ENCODE results near the gene DENND1B.
"Not testable (repeated sequence)": the region's sequence is repeated elsewhere in the genome, so short reads cannot be mapped to it uniquely, and the experiment has no call there.

DENND1B gene

DNA sequence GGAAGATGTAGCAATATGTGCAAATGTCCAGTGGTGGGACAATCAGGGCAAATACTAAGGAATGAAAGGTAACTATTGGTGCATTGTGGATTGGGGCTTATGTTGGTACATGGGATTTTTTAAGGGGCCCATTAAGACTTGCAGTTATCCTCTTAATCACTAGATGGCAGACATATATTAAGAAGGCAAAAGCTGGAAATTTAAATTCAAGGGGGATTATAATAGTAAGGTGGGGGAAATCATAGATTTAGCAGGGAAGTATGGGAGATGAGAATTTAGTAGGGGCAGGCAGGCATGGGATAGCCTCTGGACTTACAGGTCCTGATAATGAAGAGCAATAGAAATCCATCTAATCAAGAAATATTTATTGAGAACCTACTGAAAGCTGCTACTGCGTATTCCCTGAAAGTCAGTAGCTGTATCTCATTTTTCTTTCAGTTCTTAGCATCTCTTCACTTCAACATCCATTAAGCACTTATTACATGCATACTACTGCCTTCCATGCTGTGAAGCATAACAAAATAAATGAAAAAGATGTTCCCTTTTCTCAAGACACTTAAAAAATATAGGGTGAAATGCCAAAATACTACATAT is 255.4 kb downstream of the DENND1B start:
- TF ChIP-seq EZH2phosphoT487 (IDR thresholded peaks at IDR 0.05; ENCODE audit: low read depth) = no peak
- TF ChIP-seq, protein P1, sequence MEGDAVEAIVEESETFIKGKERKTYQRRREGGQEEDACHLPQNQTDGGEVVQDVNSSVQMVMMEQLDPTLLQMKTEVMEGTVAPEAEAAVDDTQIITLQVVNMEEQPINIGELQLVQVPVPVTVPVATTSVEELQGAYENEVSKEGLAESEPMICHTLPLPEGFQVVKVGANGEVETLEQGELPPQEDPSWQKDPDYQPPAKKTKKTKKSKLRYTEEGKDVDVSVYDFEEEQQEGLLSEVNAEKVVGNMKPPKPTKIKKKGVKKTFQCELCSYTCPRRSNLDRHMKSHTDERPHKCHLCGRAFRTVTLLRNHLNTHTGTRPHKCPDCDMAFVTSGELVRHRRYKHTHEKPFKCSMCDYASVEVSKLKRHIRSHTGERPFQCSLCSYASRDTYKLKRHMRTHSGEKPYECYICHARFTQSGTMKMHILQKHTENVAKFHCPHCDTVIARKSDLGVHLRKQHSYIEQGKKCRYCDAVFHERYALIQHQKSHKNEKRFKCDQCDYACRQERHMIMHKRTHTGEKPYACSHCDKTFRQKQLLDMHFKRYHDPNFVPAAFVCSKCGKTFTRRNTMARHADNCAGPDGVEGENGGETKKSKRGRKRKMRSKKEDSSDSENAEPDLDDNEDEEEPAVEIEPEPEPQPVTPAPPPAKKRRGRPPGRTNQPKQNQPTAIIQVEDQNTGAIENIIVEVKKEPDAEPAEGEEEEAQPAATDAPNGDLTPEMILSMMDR (IDR thresholded peaks at IDR 0.05; ENCODE audit: low read depth, low read length) = peak; percentile 73
- H4K20me1 ChIP-seq (ENCODE audit: insufficient read depth, low read length) = 0 out of 2 replicates have a peak, but pooled peaks cover 6% of the 10 kb centered on the region
- H3K36me3 ChIP-seq (replicated peaks; ENCODE audit: low read depth, low read length) = peaks cover 4% of the 10 kb centered on the region
- no peaks in the 10 kb centered on the region for H3K4me1 ChIP-seq (ENCODE audit: low read length)
- no peaks in the 10 kb centered on the region for H3K27me3 ChIP-seq (ENCODE audit: low read depth, low read length)
- no peak overlapping the region for H3K27ac ChIP-seq (ENCODE audit: low read length)
- H3K9ac ChIP-seq (ENCODE audit: low read length) = no peak overlapping the region
- H3K4me2 ChIP-seq (ENCODE audit: low read length) = no peak overlapping the region
- H3K4me3 ChIP-seq (ENCODE audit: low read length) = no peak overlapping the region
- H3K9me3 ChIP-seq (ENCODE audit: insufficient read depth, low read length) = no peaks in the 10 kb centered on the region
- no peak overlapping the region for H2AFZ ChIP-seq (ENCODE audit: low read depth, low read length)
- H3K79me2 ChIP-seq (ENCODE audit: low read length) = no peaks in the 10 kb centered on the region

DNA sequence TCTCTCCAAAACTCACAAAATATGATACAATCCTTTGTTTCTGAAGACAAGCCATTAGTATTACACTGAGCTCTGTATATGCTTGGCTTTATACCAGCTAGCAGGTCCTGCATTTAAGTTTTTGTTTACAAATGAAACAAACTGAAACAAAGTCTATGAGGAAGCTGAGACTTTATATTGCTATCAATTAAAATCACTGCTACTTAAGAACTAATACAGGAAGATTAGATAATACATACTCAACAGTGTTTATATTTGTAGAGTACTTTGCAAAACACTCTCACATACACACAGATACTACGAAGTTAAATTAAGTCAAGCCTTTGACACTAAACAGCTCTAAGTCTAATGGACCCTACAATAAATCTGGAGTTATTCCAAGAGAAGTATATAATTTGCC is 259.9 kb downstream of the DENND1B start:
- Histone ChIP-seq H3K36me3 (replicated peaks; ENCODE audit: low read depth, low read length) (peaks cover 12% of the 10 kb centered on the region), H3K9ac (ENCODE audit: low read length) (no peak overlapping the region), H3K27me3 (ENCODE audit: low read depth, low read length) (no peaks in the 10 kb centered on the region), H3K4me2 (ENCODE audit: low read length) (no peak overlapping the region), H4K20me1 (ENCODE audit: insufficient read depth, low read length) (0 out of 2 replicates have a peak, but pooled peaks cover 10% of the 10 kb centered on the region), H3K27ac (ENCODE audit: low read length) (no peak overlapping the region), H2AFZ (ENCODE audit: low read depth, low read length) (no peak overlapping the region), H3K9me3 (ENCODE audit: insufficient read depth, low read length) (no peaks in the 10 kb centered on the region), H3K4me1 (ENCODE audit: low read length) (no peaks in the 10 kb centered on the region), H3K79me2 (ENCODE audit: low read length) (no peaks in the 10 kb centered on the region), H3K4me3 (ENCODE audit: low read length) (no peak overlapping the region)
- no peak for TF ChIP-seq EZH2phosphoT487 (IDR thresholded peaks at IDR 0.05; ENCODE audit: low read depth)
- TF ChIP-seq, protein P1 (IDR thresholded peaks at IDR 0.05; ENCODE audit: low read depth, low read length) = no peak

DNA sequence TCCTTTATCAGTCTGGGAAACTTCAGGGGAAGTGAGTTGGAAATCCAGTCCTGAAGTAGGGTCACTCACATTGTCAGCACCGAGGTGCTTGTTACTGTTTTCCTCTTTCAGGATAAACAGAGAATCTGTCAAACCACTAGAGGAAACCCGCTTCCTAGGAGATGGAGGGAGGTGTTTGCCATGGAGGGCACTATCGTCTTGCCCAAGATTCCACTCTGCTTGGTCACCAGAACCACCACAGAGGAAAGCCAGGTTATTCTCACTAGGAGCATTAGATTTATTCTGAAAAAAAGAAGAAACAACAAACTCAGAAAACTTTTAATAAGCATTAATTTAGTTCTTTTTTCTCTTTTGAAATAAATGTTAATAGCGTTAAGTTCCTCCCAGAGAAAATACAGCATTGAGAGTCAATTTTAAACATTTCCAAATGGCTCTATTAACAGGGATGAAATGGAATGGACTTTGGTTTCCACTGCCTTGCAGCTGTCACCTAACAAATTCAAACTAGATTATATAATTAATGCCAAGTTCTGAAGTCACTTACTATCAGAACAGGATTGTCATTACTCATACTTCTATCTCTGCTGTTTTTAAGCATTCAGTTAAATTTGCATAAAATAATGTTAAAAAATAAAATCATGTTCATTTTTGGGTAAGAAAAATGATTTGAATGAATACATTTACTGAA is 264.4 kb downstream of the DENND1B start:
- Histone ChIP-seq H3K27ac (ENCODE audit: low read length) (no peak overlapping the region), H3K79me2 (ENCODE audit: low read length) (no peaks in the 10 kb centered on the region), H2AFZ (ENCODE audit: low read depth, low read length) (no peak overlapping the region)

GRCh38 chr1:197496722-197497121 is 278.6 kb downstream of the DENND1B start:
- H3K27me3 ChIP-seq (ENCODE audit: low read depth, low read length) = no peaks in the 10 kb centered on the region
- no peak overlapping the region for H3K4me3 ChIP-seq (ENCODE audit: low read length)
- TF ChIP-seq EZH2phosphoT487 (IDR thresholded peaks at IDR 0.05; ENCODE audit: low read depth) = no peak
- TF ChIP-seq, protein P1 (IDR thresholded peaks at IDR 0.05; ENCODE audit: low read depth, low read length) = no peak

More for the DNA sequence above, 264.4 kb downstream of the DENND1B start:
- H4K20me1 ChIP-seq (ENCODE audit: insufficient read depth, low read length) = 0 out of 2 replicates have a peak, but pooled peaks cover 4% of the 10 kb centered on the region
- no peak overlapping the region for H3K4me2 ChIP-seq (ENCODE audit: low read length)
- H3K36me3 ChIP-seq (replicated peaks; ENCODE audit: low read depth, low read length) = peaks cover 21% of the 10 kb centered on the region
- no peaks in the 10 kb centered on the region for H3K4me1 ChIP-seq (ENCODE audit: low read length)
- no peaks in the 10 kb centered on the region for H3K27me3 ChIP-seq (ENCODE audit: low read depth, low read length)
- no peak overlapping the region for H3K4me3 ChIP-seq (ENCODE audit: low read length)
- no peaks in the 10 kb centered on the region for H3K9me3 ChIP-seq (ENCODE audit: insufficient read depth, low read length)
- TF ChIP-seq, protein P1 (IDR thresholded peaks at IDR 0.05; ENCODE audit: low read depth, low read length) = no peak
- no peak for TF ChIP-seq EZH2phosphoT487 (IDR thresholded peaks at IDR 0.05; ENCODE audit: low read depth)
- no peak overlapping the region for H3K9ac ChIP-seq (ENCODE audit: low read length)

DNA sequence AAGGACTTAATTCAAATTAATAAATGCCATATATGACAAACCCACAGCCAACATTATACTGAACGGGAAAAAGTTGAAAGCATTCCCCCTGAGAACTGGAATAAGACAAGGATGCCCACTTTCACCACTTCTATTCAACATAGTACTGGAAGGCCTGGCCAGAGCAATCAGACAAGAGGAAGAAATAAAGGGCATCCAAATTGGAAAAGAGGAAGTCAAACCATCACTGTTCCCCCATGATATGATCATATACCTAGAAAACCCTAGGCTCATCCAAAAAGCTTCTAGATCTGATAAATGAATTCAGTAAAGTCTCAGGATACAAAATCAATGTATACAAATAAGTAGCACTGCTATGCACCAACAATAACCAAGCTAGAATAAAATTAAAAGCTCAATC is 283.8 kb downstream of the DENND1B start:
- H3K4me1 ChIP-seq (ENCODE audit: low read length); H3K4me3 ChIP-seq (ENCODE audit: low read length); H3K27me3 ChIP-seq (ENCODE audit: low read depth, low read length); H3K9me3 ChIP-seq (ENCODE audit: insufficient read depth, low read length); H2AFZ ChIP-seq (ENCODE audit: low read depth, low read length); H3K4me2 ChIP-seq (ENCODE audit: low read length); H4K20me1 ChIP-seq (ENCODE audit: insufficient read depth, low read length); H3K9ac ChIP-seq (ENCODE audit: low read length); H3K27ac ChIP-seq (ENCODE audit: low read length); H3K79me2 ChIP-seq (ENCODE audit: low read length); H3K36me3 ChIP-seq (replicated peaks; ENCODE audit: low read depth, low read length): not testable (repeated sequence)

More at GRCh38 chr1:197496722-197497121, 278.6 kb downstream of the DENND1B start:
- H4K20me1 ChIP-seq (ENCODE audit: insufficient read depth, low read length) = no peaks in the 10 kb centered on the region
- H3K9ac ChIP-seq (ENCODE audit: low read length) = no peak overlapping the region
- H3K79me2 ChIP-seq (ENCODE audit: low read length) = no peaks in the 10 kb centered on the region
- no peaks in the 10 kb centered on the region for H3K4me1 ChIP-seq (ENCODE audit: low read length)
- H3K27ac ChIP-seq (ENCODE audit: low read length) = no peak overlapping the region
- no peak overlapping the region for H2AFZ ChIP-seq (ENCODE audit: low read depth, low read length)
- no peak overlapping the region for H3K4me2 ChIP-seq (ENCODE audit: low read length)
- H3K36me3 ChIP-seq (replicated peaks; ENCODE audit: low read depth, low read length) = no peaks in the 10 kb centered on the region
- H3K9me3 ChIP-seq (ENCODE audit: insufficient read depth, low read length) = no peaks in the 10 kb centered on the region

Measured in OCI-LY3 (cell line).